Endothelial cell of umbilical vein (primary cell): ENCODE measurements around the gene PRKD2. TPM values are rescaled to one million over a fixed set of nuclear protein-coding genes. Genes with fewer than 3 reads are reported as not detected.

Source experiments
- BruUV-seq: library from RNA; stranded (reverse); fragments of 400-500 nt; replicated peaks from 2 replicates; lab custom pipeline; 2021; lab: Mats Ljungman, UMichigan
- CTCF ChIA-PET: fragments of 300-600, 350-600 bp; sonication (Branson Sonifier 250); formaldehyde crosslinking; loops from one replicate; lab custom pipeline; 2021; ENCODE audit warnings: antibody characterized with exemption, inconsistent platforms; lab: Charles Lee
- POLR2A ChIA-PET: fragments of 300-600, 350-600 bp; sonication (Branson Sonifier 250); formaldehyde crosslinking; loops from one replicate; lab custom pipeline; 2021; ENCODE audit warnings: antibody characterized with exemption, inconsistent platforms; lab: Charles Lee
- DNase-seq: peaks from one replicate; pipeline ENCODE4 v3.0.0-alpha.2; 2011; ENCODE audit warnings: low read depth, low spot score
- FAIRE-seq: peaks from 2 replicates; lab custom pipeline; 2011; peaks lifted over from hg19 to GRCh38; lab: Jason Lieb, UNC
- H2AFZ ChIP-seq: 2 replicates; pipeline ENCODE4 v1.6.0; 2012; ENCODE audit warnings: low read depth, low read length, control low read depth, inconsistent platforms
- H3K27ac ChIP-seq: 2 replicates; pipeline ENCODE4 v1.5.1; 2011; ENCODE audit warnings: low read depth, mild to moderate bottlenecking, control low read depth, low read length, moderate library complexity; ENCODE audit not compliant: insufficient read depth
- H3K27me3 ChIP-seq, 2 experiments: 2 replicates each; pipeline versions ENCODE4 v1.6.0 to v1.6.1; 2011; ENCODE audit warnings: low read length in 2 of 2, mixed read lengths in 1 of 2; ENCODE audit not compliant: control insufficient read depth in 2 of 2, insufficient read depth in 2 of 2
- H3K36me3 ChIP-seq, 2 experiments: 2 replicates in 1 of 2; 3 replicates in 1 of 2; pipeline ENCODE4 v1.5.1; 2011; ENCODE audit warnings: low read length in 2 of 2, mild to moderate bottlenecking in 1 of 2, moderate library complexity in 1 of 2; ENCODE audit not compliant: control insufficient read depth in 2 of 2, insufficient read depth in 2 of 2; ENCODE audit errors: extremely low read depth in 1 of 2
- H3K4me1 ChIP-seq: 3 replicates; pipeline ENCODE4 v1.5.1; 2011; ENCODE audit warnings: mild to moderate bottlenecking, low read length; ENCODE audit not compliant: control insufficient read depth, insufficient read depth; ENCODE audit errors: extremely low read depth
- H3K4me2 ChIP-seq: 2 replicates; pipeline ENCODE4 v1.6.1; 2011; ENCODE audit warnings: low read length, control low read depth, mixed read lengths; ENCODE audit not compliant: insufficient read depth
- H3K4me3 ChIP-seq, 3 experiments: fragments of 200-600 bp in 1 of 3; sonication (generic), shearing (Covaris generic) in 1 of 3; replicated peaks in 1 of 3; 2 replicates each; pipeline ENCODE4 v1.5.1; 2011 to 2016; ENCODE audit warnings: control low read depth in 3 of 3, low read length in 3 of 3, mild to moderate bottlenecking in 2 of 3, inconsistent platforms in 1 of 3, low read depth in 1 of 3, moderate library complexity in 1 of 3; ENCODE audit not compliant: insufficient read depth in 1 of 3
- H3K79me2 ChIP-seq: 2 replicates; pipeline ENCODE4 v1.6.0; 2012; ENCODE audit warnings: low read length, inconsistent platforms; ENCODE audit not compliant: control insufficient read depth, insufficient read depth
- H3K9ac ChIP-seq: replicated peaks from 2 replicates; pipeline ENCODE3; 2011; ENCODE audit warnings: low read length, control low read depth; ENCODE audit not compliant: insufficient read depth; ENCODE audit errors: extremely low read depth
- H3K9me1 ChIP-seq: replicated peaks from 3 replicates; pipeline ENCODE4 v1.6.0; 2011; ENCODE audit warnings: mild to moderate bottlenecking, low read length; ENCODE audit not compliant: control insufficient read depth, insufficient read depth; ENCODE audit errors: extremely low read depth
- H3K9me3 ChIP-seq: replicated peaks from 2 replicates; pipeline ENCODE4 v1.5.1; 2012; ENCODE audit warnings: low read length, inconsistent platforms; ENCODE audit not compliant: control insufficient read depth, insufficient read depth
- H4K20me1 ChIP-seq: replicated peaks from 2 replicates; pipeline ENCODE3; 2011; ENCODE audit warnings: mild to moderate bottlenecking, low read length; ENCODE audit not compliant: control insufficient read depth, insufficient read depth; ENCODE audit errors: extremely low read depth
- EZH2 ChIP-seq: IDR thresholded peaks from 2 replicates; pipeline ENCODE4 v1.6.1; 2012; ENCODE audit warnings: borderline replicate concordance, low read depth, mild to moderate bottlenecking, moderate library complexity, low read length, inconsistent platforms; ENCODE audit not compliant: severe bottlenecking
- FOS ChIP-seq: IDR thresholded peaks from 2 replicates; pipeline ENCODE4 v1.6.1; 2011; ENCODE audit warnings: mild to moderate bottlenecking, low read length, moderate library complexity, borderline replicate concordance; ENCODE audit not compliant: insufficient read depth
- GATA2 ChIP-seq: IDR thresholded peaks from 2 replicates; pipeline ENCODE4 v1.7.0; 2011; ENCODE audit warnings: low read depth, mild to moderate bottlenecking, moderate library complexity, mixed read lengths, low read length; ENCODE audit not compliant: insufficient read length, insufficient read depth
- JUN ChIP-seq: IDR thresholded peaks from 2 replicates; pipeline ENCODE4 v1.6.1; 2011; ENCODE audit warnings: borderline replicate concordance, low read depth; ENCODE audit not compliant: insufficient read length, insufficient read depth
- MYC ChIP-seq: IDR thresholded peaks from one replicate; pipeline ENCODE4 v1.6.1; 2011; ENCODE audit warnings: mild to moderate bottlenecking, low read depth, low read length
- POLR2A ChIP-seq: IDR thresholded peaks from 2 replicates; pipeline ENCODE4 v1.6.1; 2012; ENCODE audit warnings: low read depth, mild to moderate bottlenecking, control low read depth, low read length
- POLR2AphosphoS5 ChIP-seq: IDR thresholded peaks from 2 replicates; pipeline ENCODE4 v1.6.1; 2012; ENCODE audit warnings: low read depth, mild to moderate bottlenecking, control low read depth, low read length, moderate library complexity; ENCODE audit not compliant: insufficient read depth
- dilution Hi-C: fragments of 300-500 bp; cut with MboI; formaldehyde crosslinking; loops from one replicate; pipeline ENCODE4 v1.15.0; 2019; ENCODE audit warnings: low sequenced_read_pairs; ENCODE audit not compliant: extremely low pct_ligation_motif_present
- intact Hi-C: fragments of 100-400 bp; cut with micrococcal nuclease; formaldehyde crosslinking; loops from one replicate; pipeline ENCODE4 v1.10.0; 2022
- polyA plus RNA-seq, 4 experiments: library from polyadenylated mRNA; depleted of rRNA in 3 of 4; stranded (reverse) in 3 of 4; unstranded in 1 of 4; fragments of >200 nt; gene quantifications; 2 replicates each; pipeline versions ENCODE4 v1.2.1 to v1.2.3, GENCODE V29; 2011 to 2012; ENCODE audit warnings: missing spikeins in 1 of 4
- total RNA-seq: library from RNA; stranded (reverse); gene quantifications from 2 replicates; pipeline ENCODE4 v1.2.3, GENCODE V29; 2021
- TF ChIP-seq, protein P1 (sequence below), 2 donors: IDR thresholded peaks; 1 replicate in 1 of 2; 2 replicates in 1 of 2; pipeline ENCODE4 v1.5.1; 2011; ENCODE audit warnings: low read length in 2 of 2, mild to moderate bottlenecking in 2 of 2, moderate library complexity in 2 of 2, control low read depth in 1 of 2, inconsistent platforms in 1 of 2, low read depth in 1 of 2; ENCODE audit not compliant: insufficient read depth in 1 of 2; ENCODE audit errors: extremely low read depth in 1 of 2
- TF ChIP-seq, protein P2 (sequence below): IDR thresholded peaks from 2 replicates; pipeline ENCODE4 v1.6.1; 2011; ENCODE audit not compliant: insufficient read depth, insufficient read length

PRKD2 gene
- total and polyA plus RNA-seq, 2 donors (not counting 3 experiments of a cell fraction or from before 2014, with no cell fraction given), result 40.4 to 94.9 TPM

DNA sequence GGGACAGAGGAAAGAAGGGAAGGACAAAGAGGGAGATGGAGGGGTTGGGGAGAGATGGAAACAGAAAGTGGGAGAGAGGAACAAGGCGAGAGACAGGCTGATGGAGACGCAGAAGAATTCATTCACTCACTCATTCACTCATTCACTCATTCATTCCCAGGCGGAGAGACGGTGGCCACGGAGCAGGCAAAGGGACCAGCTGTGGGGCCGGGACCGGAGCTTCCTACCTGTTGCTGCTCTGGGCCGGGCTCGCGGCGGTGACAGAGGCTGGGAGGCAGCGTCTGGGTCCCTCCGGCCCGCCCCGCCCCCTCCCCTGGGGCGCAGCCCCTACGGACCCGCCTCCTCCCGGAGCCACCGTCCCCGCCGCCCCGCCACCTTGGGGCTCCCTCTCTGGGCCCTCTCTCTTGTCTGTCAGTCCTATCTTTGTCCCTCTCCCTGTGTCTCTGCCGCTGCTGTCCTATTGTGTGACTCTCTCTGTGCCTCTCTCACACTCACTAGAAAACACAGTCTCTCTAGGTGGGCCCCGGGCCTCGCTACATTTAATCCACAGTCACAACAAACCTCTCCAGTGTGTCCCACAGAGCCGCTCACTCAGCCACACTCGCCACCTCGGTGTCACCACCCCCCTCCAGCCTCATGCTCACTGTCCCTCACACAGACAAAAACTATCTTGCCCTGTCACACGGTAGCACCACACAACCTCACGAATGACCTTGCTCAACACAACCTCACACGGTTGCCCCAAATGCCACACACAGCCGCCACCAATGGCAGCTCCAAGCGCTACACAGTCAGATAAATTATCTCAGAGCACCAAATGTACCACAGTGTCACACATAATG, 80.8 kb downstream of the PRKD2 start, which contains the start of gene GNG8:
TSS of gene GNG8 (minus strand) at position 283 of the 842 bp plus-strand sequence. CDS start 1,520 bp downstream, outside the sequence.
- Histone ChIP-seq H3K9me1 (no peaks in the 10 kb centered on the region), H2AFZ (no peak within 1 kb of the TSS), H3K4me1 (peaks cover 7% of the 10 kb centered on the region), H3K27me3 (peaks cover 0 to 14% of the 10 kb centered on the region in 2 experiments), H3K4me2 (no peak within 1 kb of the TSS), H4K20me1 (no peaks in the 10 kb centered on the region), H3K79me2 (no peaks in the 10 kb centered on the region), H3K36me3 (no peaks in the 10 kb centered on the region), H3K27ac (no peak within 1 kb of the TSS), H3K9me3 (no peaks in the 10 kb centered on the region), H3K9ac (no peak within 1 kb of the TSS), H3K4me3 (no peak within 1 kb of the TSS)
- no peak for TF ChIP-seq POLR2A
- no peak for TF ChIP-seq JUN
- TF ChIP-seq, protein P1, sequence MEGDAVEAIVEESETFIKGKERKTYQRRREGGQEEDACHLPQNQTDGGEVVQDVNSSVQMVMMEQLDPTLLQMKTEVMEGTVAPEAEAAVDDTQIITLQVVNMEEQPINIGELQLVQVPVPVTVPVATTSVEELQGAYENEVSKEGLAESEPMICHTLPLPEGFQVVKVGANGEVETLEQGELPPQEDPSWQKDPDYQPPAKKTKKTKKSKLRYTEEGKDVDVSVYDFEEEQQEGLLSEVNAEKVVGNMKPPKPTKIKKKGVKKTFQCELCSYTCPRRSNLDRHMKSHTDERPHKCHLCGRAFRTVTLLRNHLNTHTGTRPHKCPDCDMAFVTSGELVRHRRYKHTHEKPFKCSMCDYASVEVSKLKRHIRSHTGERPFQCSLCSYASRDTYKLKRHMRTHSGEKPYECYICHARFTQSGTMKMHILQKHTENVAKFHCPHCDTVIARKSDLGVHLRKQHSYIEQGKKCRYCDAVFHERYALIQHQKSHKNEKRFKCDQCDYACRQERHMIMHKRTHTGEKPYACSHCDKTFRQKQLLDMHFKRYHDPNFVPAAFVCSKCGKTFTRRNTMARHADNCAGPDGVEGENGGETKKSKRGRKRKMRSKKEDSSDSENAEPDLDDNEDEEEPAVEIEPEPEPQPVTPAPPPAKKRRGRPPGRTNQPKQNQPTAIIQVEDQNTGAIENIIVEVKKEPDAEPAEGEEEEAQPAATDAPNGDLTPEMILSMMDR (IDR thresholded peaks at IDR 0.05; ENCODE audit: extremely low read depth in 1 of 2, insufficient read depth in 1 of 2, low read depth in 1 of 2, low read length in 2 of 2), result no peak
- no peak for TF ChIP-seq MYC
- no peak for TF ChIP-seq GATA2
- no peak for TF ChIP-seq EZH2
- no peak for TF ChIP-seq POLR2AphosphoS5
- TF ChIP-seq, protein P2, sequence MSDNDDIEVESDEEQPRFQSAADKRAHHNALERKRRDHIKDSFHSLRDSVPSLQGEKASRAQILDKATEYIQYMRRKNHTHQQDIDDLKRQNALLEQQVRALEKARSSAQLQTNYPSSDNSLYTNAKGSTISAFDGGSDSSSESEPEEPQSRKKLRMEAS, result no peak
- no peak for TF ChIP-seq FOS
- ChIA-PET POLR2A (interaction anchor here (0.6 kb wide), 1 partner anchor 101 kb away, joined by 4 read pairs; no protein-coding TSS in a partner anchor), CTCF (interaction anchor here (0.7 to 1.9 kb wide), 2 partner anchors 25 to 204 kb away, joined by 3 to 23 read pairs; partner anchors contain the start of gene DACT3)
- DNase-seq (no peak), FAIRE-seq (no peak)
- no TSS peak for BruUV-seq
- intact Hi-C loops, result no loop called here
- dilution Hi-C loops, result no loop called here
